SIG-M5 (cell line): Measurements from ENCODE around the gene CD244.

Experiments used
- DNase-seq: peaks from one replicate; lab custom pipeline; 2025; lab: John Stamatoyannopoulos, UW

The CD244 gene

DNA sequence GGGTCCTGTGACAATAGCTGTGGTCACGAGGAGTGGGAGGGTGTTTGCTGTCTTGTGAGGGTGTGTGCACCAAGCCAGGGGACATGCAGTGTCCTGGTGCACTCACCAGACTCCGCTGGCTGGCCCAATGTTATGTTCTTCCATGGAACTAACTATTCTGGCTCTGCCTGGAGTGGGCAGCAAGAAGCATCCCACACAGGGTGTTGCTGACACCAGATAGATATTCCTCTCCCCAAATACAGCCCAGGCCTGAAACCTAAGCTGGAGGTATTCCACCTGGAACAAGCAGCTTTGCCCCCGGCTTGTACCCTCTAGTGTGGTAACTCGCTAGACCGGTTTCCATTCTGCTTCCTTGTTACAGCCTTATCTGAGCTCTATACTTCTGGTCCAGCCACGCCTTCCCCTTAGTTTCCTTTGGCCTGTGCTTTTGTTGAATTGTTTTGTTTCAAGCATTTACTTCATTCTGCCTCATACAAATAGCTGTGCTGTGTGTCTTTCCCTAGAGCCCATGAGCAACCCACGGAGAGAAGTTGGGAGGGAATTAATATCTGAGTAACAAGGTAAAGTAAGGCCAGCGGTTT, 81.4 kb downstream of the CD244 start:
- DNase-seq = no peak

DNA sequence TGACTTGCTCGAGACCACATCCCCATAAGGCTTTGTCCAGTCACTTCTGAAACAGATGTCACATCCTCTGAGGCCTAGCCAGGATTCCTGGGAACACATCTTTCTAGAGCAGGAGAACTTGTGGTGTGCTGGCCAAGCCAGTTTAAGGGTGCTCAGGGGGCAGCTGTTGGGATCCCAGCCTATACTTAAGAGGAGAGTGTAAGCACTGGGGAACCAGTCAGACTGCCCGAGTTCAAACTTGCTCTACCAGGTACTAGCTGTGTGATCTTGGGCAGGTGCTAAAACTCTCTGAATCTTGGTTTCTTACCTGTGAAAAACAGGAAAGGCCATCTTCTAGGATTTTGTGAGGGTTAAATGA, 82.3 kb downstream of the CD244 start:
- DNase-seq = no peak
